NCI-H1694 (cell line): ENCODE results near the gene UGT1A9.
A peak's percentile ranks its signal among the peaks of the same experiment; 100 is the strongest.
"Not testable (repeated sequence)": the region's sequence is repeated elsewhere in the genome, so short reads cannot be mapped to it uniquely, and the experiment has no call there.

ENCODE experiments used
- DNase-seq: peaks from one replicate; lab custom pipeline; 2025; lab: John Stamatoyannopoulos, UW

Gene UGT1A9

GRCh38 chr2:233711312-233712008, 39.8 kb downstream of the UGT1A9 start:
- DNase-seq: peak; percentile 56

GRCh38 chr2:233712611-233713261, 41.0 kb downstream of the UGT1A9 start, which contains the start of gene UGT1A5:
TSS of gene UGT1A5 (plus strand) at chr2:233712907. CDS start at chr2:233712992, 85 bp downstream.
- no peak for DNase-seq

- DNase-seq: no peak
Observed at GRCh38 chr2:233713262-233713615, 41.5 kb downstream of the UGT1A9 start.

GRCh38 chr2:233714121-233714520, 42.4 kb downstream of the UGT1A9 start:
- no peak for DNase-seq

GRCh38 chr2:233718552-233718951, 46.9 kb downstream of the UGT1A9 start, which contains the start of gene UGT1A4:
TSS of gene UGT1A4 (plus strand) at chr2:233718736. CDS start at chr2:233718821, 85 bp downstream.
- DNase-seq: no peak

GRCh38 chr2:233728723-233729301, 57.1 kb downstream of the UGT1A9 start, which contains the start of gene UGT1A3:
TSS of gene UGT1A3 (plus strand) at chr2:233729042. CDS start at chr2:233729127, 85 bp downstream.
- no peak for DNase-seq

GRCh38 chr2:233736868-233737653, 65.4 kb downstream of the UGT1A9 start:
- DNase-seq: not testable (repeated sequence)

GRCh38 chr2:233740870-233741269, 69.2 kb downstream of the UGT1A9 start:
- DNase-seq: no peak

- no peak for DNase-seq
Observed at GRCh38 chr2:233743464-233744259, 72.0 kb downstream of the UGT1A9 start.

GRCh38 chr2:233745073-233745755, 73.5 kb downstream of the UGT1A9 start:
- no peak for DNase-seq

GRCh38 chr2:233745838-233746237, 74.1 kb downstream of the UGT1A9 start:
- DNase-seq: not testable (repeated sequence)

GRCh38 chr2:233746475-233747282, 75.0 kb downstream of the UGT1A9 start:
- no peak for DNase-seq

- no peak for DNase-seq
Observed at GRCh38 chr2:233747283-233747544, 75.5 kb downstream of the UGT1A9 start.

GRCh38 chr2:233750689-233751088, 79.0 kb downstream of the UGT1A9 start:
- not testable (repeated sequence) for DNase-seq

GRCh38 chr2:233751212-233752009, 79.7 kb downstream of the UGT1A9 start:
- not testable (repeated sequence) for DNase-seq

GRCh38 chr2:233754872-233755611, 83.3 kb downstream of the UGT1A9 start:
- no peak for DNase-seq

- no peak for DNase-seq
Observed at GRCh38 chr2:233756429-233757081, 84.9 kb downstream of the UGT1A9 start.

GRCh38 chr2:233758141-233758540, 86.4 kb downstream of the UGT1A9 start:
- no peak for DNase-seq
